ENCODE results near the gene STRA6.

The STRA6 gene

GRCh38 chr15:74227968-74228722, 25.6 kb upstream of the STRA6 start:
- no peak for DNase-seq (ENCODE audit: low read depth)

DNA sequence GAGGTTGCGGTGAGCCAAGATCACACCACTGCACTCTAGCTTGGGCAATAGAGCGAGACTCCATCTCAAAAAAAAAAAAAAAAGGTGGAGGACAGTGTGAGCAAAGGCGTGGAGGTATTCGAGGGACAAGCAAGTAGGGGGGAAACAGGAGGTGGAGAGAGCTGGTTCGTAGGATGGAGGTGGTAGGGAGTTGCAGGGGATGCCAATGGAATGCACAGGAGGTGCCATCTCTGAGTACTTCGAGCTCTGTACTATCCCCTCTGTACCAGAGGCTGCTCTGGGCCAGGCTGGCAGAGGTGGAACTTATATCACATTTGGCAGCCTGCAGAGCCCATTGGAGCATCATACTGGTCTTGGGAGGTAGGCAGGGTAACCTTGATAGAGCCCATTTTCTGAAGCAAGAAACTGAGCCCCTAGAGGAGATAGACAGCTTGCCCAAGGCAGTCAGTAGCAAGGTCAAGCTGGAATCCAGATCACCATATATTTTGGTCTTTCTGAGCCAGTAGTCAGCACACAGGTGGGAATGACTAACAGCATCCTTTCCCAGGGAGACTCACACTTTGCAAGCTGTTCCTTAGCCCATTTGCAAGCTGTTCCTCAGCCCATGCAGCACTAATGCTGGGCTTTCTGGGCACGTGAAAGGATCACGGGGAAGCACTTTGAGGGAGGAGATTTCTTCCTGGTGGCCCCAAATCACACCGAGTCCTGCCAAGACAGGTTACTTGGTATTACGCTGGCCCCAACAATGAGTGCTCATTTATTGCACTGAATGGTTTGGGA, 24.4 kb upstream of the STRA6 start:
- DNase-seq (ENCODE audit: low read depth), result no peak

DNA sequence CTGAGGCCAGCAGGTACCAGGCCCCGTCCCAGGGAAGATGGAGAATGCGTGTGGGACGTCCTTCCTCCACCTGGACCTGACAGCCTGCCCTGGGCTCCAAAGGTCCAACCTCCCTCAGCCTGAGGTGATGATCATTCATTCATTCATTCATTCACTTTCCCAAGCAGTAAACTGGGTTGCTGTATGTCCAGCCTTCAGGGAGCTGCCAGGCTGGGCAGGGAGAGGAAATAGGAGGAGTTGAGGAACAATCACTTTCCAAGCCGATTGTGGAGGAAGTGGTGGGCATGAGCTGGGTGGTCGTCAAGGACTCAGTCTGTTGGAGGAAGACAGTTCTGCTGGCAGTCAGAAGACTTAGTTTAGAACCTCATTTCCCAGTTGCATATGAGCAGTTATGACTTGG, 23.3 kb upstream of the STRA6 start:
- no peak for DNase-seq (ENCODE audit: low read depth)

DNA sequence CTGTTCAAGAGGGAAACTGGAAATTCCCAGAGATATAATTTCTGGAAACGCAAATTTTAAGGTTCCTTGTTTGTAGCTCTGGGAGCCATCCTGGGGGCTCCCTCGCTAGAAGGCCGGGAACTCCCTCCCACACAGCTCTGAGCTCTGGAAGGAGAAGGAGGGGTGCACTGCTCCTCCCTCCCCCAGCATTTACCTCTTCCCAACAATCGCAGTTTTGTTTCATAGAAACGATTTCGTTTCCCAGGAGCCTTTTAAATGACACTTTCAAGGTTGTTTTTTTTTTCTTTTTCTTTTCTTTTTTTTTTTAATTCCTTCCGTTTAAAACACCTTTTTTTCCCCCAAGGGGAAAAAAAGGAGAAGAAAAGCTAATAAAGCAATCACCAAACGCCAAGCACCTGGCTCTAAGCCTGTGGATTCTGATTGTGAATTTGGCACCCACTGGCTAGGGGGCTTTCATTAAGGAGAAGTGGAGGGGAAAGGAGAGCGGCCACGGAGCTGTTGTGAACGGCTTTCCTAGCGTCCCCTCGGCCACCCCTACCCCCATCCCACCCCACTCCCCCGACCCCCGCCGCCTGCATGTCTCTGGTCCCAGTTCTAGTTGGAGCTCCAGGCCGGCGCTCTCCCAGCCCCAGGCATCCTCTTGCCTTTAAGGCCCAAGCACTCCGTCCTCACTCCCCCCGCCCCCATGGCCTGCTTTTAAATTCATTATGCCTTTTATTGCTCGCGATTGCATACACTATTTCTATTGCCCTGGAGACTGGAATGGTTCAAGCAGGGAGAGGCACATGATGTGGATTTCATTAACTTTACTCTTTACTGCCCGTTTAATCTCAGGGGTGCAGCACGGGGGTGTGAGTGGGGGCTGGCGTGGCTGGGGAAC, 19.9 kb upstream of the STRA6 start:
- DNase-seq (ENCODE audit: low read depth), result no peak

DNA sequence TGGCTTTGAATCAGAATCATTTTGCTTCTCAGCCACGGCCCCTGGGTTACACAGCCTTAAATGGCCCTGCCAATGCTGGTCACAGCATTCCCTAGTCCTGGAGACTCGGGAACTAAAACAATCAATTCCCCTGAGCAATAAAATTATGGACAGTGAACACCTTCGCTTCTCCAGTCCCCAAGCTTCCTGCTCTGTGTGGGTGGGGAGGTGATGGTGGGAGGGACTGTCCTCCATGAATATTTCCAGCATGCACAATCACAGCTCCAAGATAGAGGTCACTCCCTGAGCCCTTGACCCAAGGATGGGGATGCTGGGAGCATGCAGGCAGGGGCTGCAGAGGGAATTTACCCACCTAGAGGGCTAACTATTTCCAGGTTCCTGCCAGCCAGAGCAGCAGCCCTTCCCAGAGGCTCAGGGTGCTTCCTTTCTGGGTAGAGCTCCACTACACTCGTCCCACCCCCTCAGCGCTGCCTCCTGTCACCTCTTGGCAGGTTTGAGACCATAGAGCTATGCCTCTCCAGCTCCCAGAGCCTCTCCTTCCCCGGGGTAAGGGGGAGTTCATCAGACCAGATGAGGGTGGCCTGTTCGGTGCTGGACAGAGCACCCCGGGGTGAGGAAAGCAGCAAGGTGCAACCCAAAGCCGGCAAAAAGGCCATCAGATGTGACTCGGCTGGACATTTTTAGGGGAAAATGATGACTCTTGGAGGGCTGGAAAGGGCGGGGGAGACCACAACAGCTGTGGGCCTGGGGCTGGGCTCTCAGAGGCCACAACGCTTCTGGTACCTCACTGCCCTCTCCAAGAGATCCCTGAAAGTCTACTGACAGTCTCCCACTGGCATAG, 19.0 kb upstream of the STRA6 start:
- no peak for DNase-seq (ENCODE audit: low read depth)

- DNase-seq (ENCODE audit: low read depth), result no peak
Measured at GRCh38 chr15:74220475-74221248, 18.1 kb upstream of the STRA6 start.

GRCh38 chr15:74217907-74218885, 15.6 kb upstream of the STRA6 start:
- DNase-seq (ENCODE audit: low read depth), result no peak

DNA sequence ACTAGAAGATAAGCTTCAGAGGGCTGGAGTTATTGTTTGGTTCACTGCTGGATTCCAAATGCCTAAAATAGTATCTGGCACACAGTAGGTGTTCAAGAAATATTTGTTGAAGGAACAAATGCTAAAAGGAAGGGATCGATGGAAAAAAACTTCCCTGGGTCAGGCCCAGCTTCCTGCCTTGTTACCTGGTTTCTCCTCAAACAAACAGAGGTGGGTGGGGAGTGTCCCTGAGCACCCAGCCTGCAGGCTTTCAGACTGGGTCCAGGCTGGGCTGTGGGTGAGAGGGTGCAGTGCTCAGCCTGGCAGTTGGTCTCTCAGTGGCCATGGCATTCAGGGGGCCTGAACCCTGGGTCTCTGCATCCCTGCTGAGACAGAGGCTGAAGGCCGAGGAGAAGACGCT, 14.4 kb upstream of the STRA6 start:
- no peak for DNase-seq (ENCODE audit: low read depth)

- DNase-seq (ENCODE audit: low read depth), result no peak
Measured at GRCh38 chr15:74215958-74216357, 13.4 kb upstream of the STRA6 start.

GRCh38 chr15:74214324-74215021, 11.9 kb upstream of the STRA6 start:
- DNase-seq (ENCODE audit: low read depth), result no peak

GRCh38 chr15:74213858-74214284, 11.3 kb upstream of the STRA6 start:
- DNase-seq (ENCODE audit: low read depth), result no peak

- no peak for DNase-seq (ENCODE audit: low read depth)
Measured at GRCh38 chr15:74212494-74212893, 9.9 kb upstream of the STRA6 start.

- DNase-seq (ENCODE audit: low read depth), result no peak
Measured at GRCh38 chr15:74211656-74212055, 9.1 kb upstream of the STRA6 start.

DNA sequence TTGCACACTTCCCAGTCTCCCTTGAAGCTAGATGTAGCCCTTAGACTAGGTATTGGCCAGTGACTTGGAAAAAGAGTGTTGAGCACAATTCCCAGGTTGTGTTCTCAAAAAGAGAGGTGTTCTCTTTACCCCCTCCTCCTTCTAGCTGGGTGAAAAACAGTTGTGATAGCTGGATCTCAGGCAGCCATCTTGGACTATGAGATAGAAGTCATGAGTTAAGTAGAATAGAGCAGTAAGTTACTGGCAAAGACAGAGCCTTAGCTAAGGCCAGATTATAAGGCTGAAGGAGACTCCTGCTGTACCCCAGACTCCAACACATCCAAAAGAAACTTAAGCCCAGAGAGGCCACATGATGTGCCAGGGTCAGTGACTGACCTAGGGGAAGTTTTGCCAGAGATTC, 8.1 kb upstream of the STRA6 start:
- no peak for DNase-seq (ENCODE audit: low read depth)

DNA sequence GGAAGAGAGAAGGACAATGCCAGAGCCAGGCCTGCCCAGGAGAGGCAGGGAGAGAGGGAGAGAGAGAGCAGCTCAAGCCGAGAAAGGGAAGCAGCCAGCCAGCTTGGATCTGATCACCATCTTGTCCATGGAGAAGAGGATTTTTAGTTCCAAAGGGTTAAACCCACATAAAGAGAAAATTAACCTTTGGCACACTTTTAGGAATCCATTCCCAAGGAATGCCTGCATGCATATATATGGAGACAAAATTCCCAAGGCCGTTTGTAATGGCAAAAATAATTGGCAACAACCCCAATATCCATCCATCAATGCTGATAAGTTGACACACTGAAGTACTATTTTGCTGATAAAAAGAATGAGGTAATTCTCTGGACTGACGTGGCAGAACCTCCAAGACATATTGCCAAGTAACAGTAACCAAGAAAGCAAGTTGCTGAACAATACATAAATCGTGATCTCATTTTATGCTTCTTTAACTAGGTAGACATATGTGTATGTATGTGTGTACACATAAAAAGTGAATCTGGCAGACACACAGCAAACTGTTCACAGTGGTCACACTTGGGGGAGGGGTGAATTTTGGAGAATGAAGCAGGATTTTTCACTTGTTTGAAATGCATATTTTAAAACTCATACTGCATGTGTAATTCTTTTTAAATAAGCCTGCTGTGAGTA, 7.5 kb upstream of the STRA6 start:
- no peak for DNase-seq (ENCODE audit: low read depth)

DNA sequence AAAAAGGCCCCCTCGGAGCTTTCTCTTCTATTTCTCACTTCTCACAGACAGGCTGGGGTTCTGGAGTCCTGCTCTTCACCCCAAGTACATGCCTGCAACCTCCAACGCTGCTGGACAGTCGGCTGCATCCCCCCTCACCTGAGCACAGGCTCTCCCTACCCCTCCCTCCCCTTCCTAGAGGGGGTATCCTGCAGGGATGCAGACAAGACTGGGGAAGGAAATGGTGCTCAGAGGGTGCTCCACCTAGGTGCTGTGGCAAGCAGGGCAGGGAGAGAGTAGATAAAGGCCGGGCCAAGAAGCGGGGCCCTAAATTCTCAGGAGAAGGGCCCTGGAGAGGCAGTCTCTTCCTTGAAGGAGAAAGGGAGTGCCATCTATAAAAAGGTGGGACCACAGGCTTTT, 7.0 kb upstream of the STRA6 start:
- DNase-seq (ENCODE audit: low read depth), result no peak

- DNase-seq (ENCODE audit: low read depth), result no peak
Measured at GRCh38 chr15:74208901-74209559, 6.4 kb upstream of the STRA6 start.

DNA sequence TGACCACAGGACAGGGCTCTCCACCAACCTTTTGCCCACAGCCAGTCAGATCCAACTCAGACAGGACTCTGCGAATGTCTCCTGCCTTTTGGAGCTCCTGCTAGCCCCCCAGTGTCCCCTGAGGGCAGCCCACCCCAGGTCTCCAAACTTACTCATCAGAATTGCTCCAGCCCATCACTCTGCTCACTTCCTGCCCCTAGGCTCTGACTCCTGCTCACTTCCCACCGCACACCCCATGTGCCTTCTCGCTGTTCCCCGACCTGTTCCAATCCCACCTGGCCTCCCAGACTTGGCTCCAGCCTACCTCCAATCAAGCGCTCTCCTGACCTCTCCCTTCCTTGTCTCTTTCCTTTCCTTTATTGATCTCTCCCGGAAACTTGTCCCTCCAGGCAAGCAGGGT, 5.9 kb upstream of the STRA6 start:
- DNase-seq (ENCODE audit: low read depth), result no peak
